Astrocyte (in vitro differentiated cells and primary cell): Measurements from ENCODE around the gene FBXW7. TPM values are rescaled to one million over a fixed set of nuclear protein-coding genes. Genes with fewer than 3 reads are reported as not detected.

Source experiments
- DNase-seq: peaks from one replicate; pipeline ENCODE4 v3.0.0-alpha.2; 2010; ENCODE audit warnings: low read depth
- FAIRE-seq: peaks from 2 replicates; lab custom pipeline; 2011; peaks lifted over from hg19 to GRCh38; lab: Jason Lieb, UNC
- H2AFZ ChIP-seq: 2 replicates; pipeline ENCODE4 v1.6.0; 2012; ENCODE audit warnings: low read depth, low read length, inconsistent platforms
- H3K27ac ChIP-seq: 2 replicates; pipeline ENCODE4 v1.5.1; 2011; ENCODE audit warnings: low read depth, low read length, inconsistent platforms
- H3K27me3 ChIP-seq: 2 replicates; pipeline ENCODE4 v1.6.0; 2011; ENCODE audit warnings: low read length, inconsistent platforms; ENCODE audit not compliant: insufficient read depth
- H3K36me3 ChIP-seq: 2 replicates; pipeline ENCODE4 v1.5.1; 2011; ENCODE audit warnings: low read length, inconsistent platforms; ENCODE audit not compliant: insufficient read depth
- H3K4me1 ChIP-seq: 2 replicates; pipeline ENCODE4 v1.5.1; 2011; ENCODE audit warnings: low read length, inconsistent platforms; ENCODE audit not compliant: insufficient read depth
- H3K4me2 ChIP-seq: 2 replicates; pipeline ENCODE4 v1.6.0; 2012; ENCODE audit warnings: low read length, inconsistent platforms
- H3K4me3 ChIP-seq: 2 replicates; pipeline ENCODE4 v1.5.1; 2011; ENCODE audit warnings: low read depth, mild to moderate bottlenecking, low read length, inconsistent platforms; ENCODE audit not compliant: insufficient read depth
- H3K79me2 ChIP-seq: 2 replicates; pipeline ENCODE4 v1.6.0; 2012; ENCODE audit warnings: mild to moderate bottlenecking, low read length, inconsistent platforms; ENCODE audit not compliant: insufficient read depth
- H3K9ac ChIP-seq: 2 replicates; pipeline ENCODE4 v1.6.0; 2012; ENCODE audit warnings: mild to moderate bottlenecking, low read length, inconsistent platforms
- H3K9me3 ChIP-seq: 2 replicates; pipeline ENCODE4 v1.5.1; 2012; ENCODE audit warnings: low read depth, mild to moderate bottlenecking, low read length, inconsistent platforms; ENCODE audit not compliant: insufficient read depth
- H4K20me1 ChIP-seq: 2 replicates; pipeline ENCODE4 v1.6.0; 2012; ENCODE audit warnings: low read length, inconsistent platforms; ENCODE audit not compliant: insufficient read depth
- H3K27ac Mint-ChIP-seq: one replicate; pipeline ENCODE4 v1.8.0; 2021; ENCODE audit warnings: mild to moderate bottlenecking, mixed read lengths; ENCODE audit not compliant: unreplicated experiment
- H3K27me3 Mint-ChIP-seq: one replicate; pipeline ENCODE4 v1.8.0; 2021; ENCODE audit warnings: low read depth, mixed read lengths; ENCODE audit not compliant: unreplicated experiment
- H3K36me3 Mint-ChIP-seq: one replicate; pipeline ENCODE4 v1.8.0; 2021; ENCODE audit warnings: low read depth, mixed read lengths; ENCODE audit not compliant: unreplicated experiment
- H3K4me1 Mint-ChIP-seq: one replicate; pipeline ENCODE4 v1.8.0; 2021; ENCODE audit warnings: low read depth, mixed read lengths; ENCODE audit not compliant: unreplicated experiment
- H3K4me3 Mint-ChIP-seq: one replicate; pipeline ENCODE4 v1.8.0; 2021; ENCODE audit warnings: mild to moderate bottlenecking, moderate library complexity, mixed read lengths; ENCODE audit not compliant: unreplicated experiment
- H3K9me3 Mint-ChIP-seq: one replicate; pipeline ENCODE4 v1.8.0; 2021; ENCODE audit warnings: mild to moderate bottlenecking, mixed read lengths; ENCODE audit not compliant: unreplicated experiment
- CTCF ChIP-seq: IDR thresholded peaks from 2 replicates; pipeline ENCODE4 v1.5.1; 2011; ENCODE audit warnings: low read depth, mild to moderate bottlenecking, inconsistent platforms, low read length, moderate library complexity; ENCODE audit not compliant: insufficient read depth
- EZH2 ChIP-seq: IDR thresholded peaks from 2 replicates; pipeline ENCODE4 v1.6.1; 2012; ENCODE audit warnings: mild to moderate bottlenecking, low read length, inconsistent platforms; ENCODE audit not compliant: insufficient read depth
- total RNA-seq: library from RNA; stranded (reverse); gene quantifications from 2 replicates; pipeline ENCODE4 v1.2.1, GENCODE V29; 2021

FBXW7 gene
- total RNA-seq, 1 donor from 2014 or later = 34.7 TPM

GRCh38 chr4:152334931-152335330, 201.0 kb downstream of the FBXW7 start:
- no peaks in the 10 kb centered on the region for H3K9me3 Mint-ChIP-seq
- TF ChIP-seq CTCF (no peak), EZH2 (no peak)

GRCh38 chr4:152331042-152331441, 204.8 kb downstream of the FBXW7 start:
- FAIRE-seq (no peak), DNase-seq (no peak)
- Histone ChIP-seq H3K9ac (no peak overlapping the region), H2AFZ (no peak overlapping the region), H3K9me3 (no peaks in the 10 kb centered on the region), H3K4me2 (no peak overlapping the region), H4K20me1 (no peaks in the 10 kb centered on the region), H3K27me3 (no peaks in the 10 kb centered on the region), H3K27ac (no peak overlapping the region), H3K4me1 (no peaks in the 10 kb centered on the region), H3K36me3 (peaks cover 21% of the 10 kb centered on the region), H3K79me2 (no peaks in the 10 kb centered on the region), H3K4me3 (no peak overlapping the region)
- Mint-ChIP-seq H3K4me1 (no peaks in the 10 kb centered on the region), H3K4me3 (no peak overlapping the region), H3K27ac (no peak overlapping the region), H3K36me3 (peaks cover 10% of the 10 kb centered on the region), H3K9me3 (no peaks in the 10 kb centered on the region), H3K27me3 (no peaks in the 10 kb centered on the region)
- TF ChIP-seq CTCF (no peak), EZH2 (no peak)

More at GRCh38 chr4:152334931-152335330, 201.0 kb downstream of the FBXW7 start:
- Histone ChIP-seq H3K4me3 (no peak overlapping the region), H3K27ac (no peak overlapping the region), H3K36me3 (peaks cover 17% of the 10 kb centered on the region), H3K4me1 (no peaks in the 10 kb centered on the region), H2AFZ (no peak overlapping the region), H3K9ac (no peak overlapping the region), H4K20me1 (no peaks in the 10 kb centered on the region), H3K9me3 (no peaks in the 10 kb centered on the region), H3K27me3 (no peaks in the 10 kb centered on the region), H3K4me2 (no peak overlapping the region), H3K79me2 (no peaks in the 10 kb centered on the region)
- no peaks in the 10 kb centered on the region for H3K27me3 Mint-ChIP-seq
- no peak overlapping the region for H3K4me3 Mint-ChIP-seq
- H3K4me1 Mint-ChIP-seq = no peaks in the 10 kb centered on the region
- FAIRE-seq (no peak), DNase-seq (no peak)
- H3K36me3 Mint-ChIP-seq = peaks cover 5% of the 10 kb centered on the region
- H3K27ac Mint-ChIP-seq = no peak overlapping the region

GRCh38 chr4:152328582-152328981, 207.3 kb downstream of the FBXW7 start:
- peaks cover 29% of the 10 kb centered on the region for H3K36me3 ChIP-seq
- no peak overlapping the region for H2AFZ ChIP-seq
- Mint-ChIP-seq H3K27me3 (no peaks in the 10 kb centered on the region), H3K36me3 (peaks cover 8% of the 10 kb centered on the region), H3K4me1 (peaks cover 2% of the 10 kb centered on the region), H3K4me3 (no peak overlapping the region), H3K27ac (no peak overlapping the region), H3K9me3 (no peaks in the 10 kb centered on the region)
- H3K9me3 ChIP-seq = no peaks in the 10 kb centered on the region
- no peaks in the 10 kb centered on the region for H3K79me2 ChIP-seq
- H3K27me3 ChIP-seq = no peaks in the 10 kb centered on the region
- TF ChIP-seq CTCF = no peak
- no peak for TF ChIP-seq EZH2
- FAIRE-seq (no peak), DNase-seq (no peak)
- no peaks in the 10 kb centered on the region for H4K20me1 ChIP-seq
- H3K27ac ChIP-seq = no peak overlapping the region
- no peaks in the 10 kb centered on the region for H3K4me1 ChIP-seq
- H3K4me3 ChIP-seq = no peak overlapping the region
- no peak overlapping the region for H3K9ac ChIP-seq
- H3K4me2 ChIP-seq = no peak overlapping the region
